Activated naive CD8-positive, alpha-beta T cell (primary cell): ENCODE data around the gene RRAS.
A peak's percentile ranks its signal among the peaks of the same experiment; 100 is the strongest.

ENCODE experiments used
- H3K27ac Mint-ChIP-seq: one replicate; pipeline ENCODE4 v1.8.0; 2021; ENCODE audit warnings: mixed read lengths
- H3K27me3 Mint-ChIP-seq: one replicate; pipeline ENCODE4 v1.8.0; 2021; ENCODE audit warnings: mixed read lengths
- H3K36me3 Mint-ChIP-seq: one replicate; pipeline ENCODE4 v1.8.0; 2021; ENCODE audit warnings: mixed read lengths
- H3K4me1 Mint-ChIP-seq: one replicate; pipeline ENCODE4 v1.8.0; 2021; ENCODE audit warnings: low read depth, mixed read lengths
- H3K4me3 Mint-ChIP-seq: one replicate; pipeline ENCODE4 v1.8.0; 2021; ENCODE audit warnings: mild to moderate bottlenecking, mixed read lengths
- H3K9me3 Mint-ChIP-seq: one replicate; pipeline ENCODE4 v1.8.0; 2021; ENCODE audit warnings: low read depth, mixed read lengths

The RRAS gene

DNA sequence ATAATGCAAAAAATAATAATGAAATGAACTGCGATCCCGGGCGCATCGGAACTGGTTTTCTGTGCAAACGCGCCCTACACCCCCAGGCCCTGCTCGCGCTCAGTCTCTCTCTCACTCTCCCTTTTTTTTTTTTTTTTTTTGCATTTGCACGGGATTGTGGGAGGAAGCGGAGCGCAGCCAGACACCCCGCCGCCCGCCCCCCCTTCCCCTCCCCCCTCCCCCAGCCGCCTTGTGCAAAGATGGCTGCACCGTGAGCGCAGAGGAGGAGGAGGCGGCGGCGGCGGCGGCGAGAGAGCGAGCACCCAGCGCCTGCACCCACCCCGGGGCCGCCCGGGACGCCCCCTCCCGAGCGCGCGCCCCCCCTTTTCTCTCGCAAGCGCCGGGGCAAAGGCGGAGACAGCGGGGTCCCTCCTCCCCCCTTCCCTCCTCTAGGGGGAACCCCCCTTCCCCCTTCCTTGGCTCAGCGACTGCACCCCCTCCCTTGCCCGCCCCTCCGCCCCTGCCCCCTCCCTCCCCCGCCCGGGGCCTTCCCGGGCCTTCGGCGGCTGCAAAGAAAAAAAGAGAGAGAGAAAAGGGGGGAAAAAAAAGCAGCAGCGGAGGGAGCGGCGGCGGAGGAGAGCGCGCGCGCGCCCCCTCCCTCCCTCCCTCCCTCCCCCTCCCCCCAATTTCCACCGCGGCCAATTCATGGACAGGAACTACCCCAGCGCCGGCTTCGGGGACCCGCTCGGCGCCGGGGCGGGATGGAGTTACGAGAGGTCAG lies 48.8 kb downstream of the RRAS start, which contains the start of gene PRR12:
Gene PRR12 (plus strand): TSS at position 212 of the 760 bp plus-strand sequence. CDS start 473 bp downstream, at position 685.
- H3K27me3 Mint-ChIP-seq: no peaks in the 10 kb centered on the region
- peak within 1 kb of the TSS; percentile 92 for H3K27ac Mint-ChIP-seq
- peak within 1 kb of the TSS; percentile 88 for H3K4me3 Mint-ChIP-seq
- peaks cover 4% of the 10 kb centered on the region for H3K36me3 Mint-ChIP-seq
- H3K9me3 Mint-ChIP-seq: no peaks in the 10 kb centered on the region
- H3K4me1 Mint-ChIP-seq: peaks cover 30% of the 10 kb centered on the region

GRCh38 chr19:49590071-49590970 lies 49.6 kb downstream of the RRAS start:
- Mint-ChIP-seq H3K4me3 (peak overlapping the region; percentile 88), H3K27ac (peak overlapping the region; percentile 92), H3K9me3 (no peaks in the 10 kb centered on the region), H3K27me3 (no peaks in the 10 kb centered on the region), H3K36me3 (peaks cover 4% of the 10 kb centered on the region), H3K4me1 (peaks cover 30% of the 10 kb centered on the region)

- peaks cover 30% of the 10 kb centered on the region for H3K4me1 Mint-ChIP-seq
- no peaks in the 10 kb centered on the region for H3K27me3 Mint-ChIP-seq
- no peak overlapping the region for H3K4me3 Mint-ChIP-seq
- H3K27ac Mint-ChIP-seq: peak overlapping the region; percentile 80
- no peaks in the 10 kb centered on the region for H3K9me3 Mint-ChIP-seq
- H3K36me3 Mint-ChIP-seq: peaks cover 4% of the 10 kb centered on the region
Observed at GRCh38 chr19:49589502-49589905, 50.4 kb downstream of the RRAS start.

DNA sequence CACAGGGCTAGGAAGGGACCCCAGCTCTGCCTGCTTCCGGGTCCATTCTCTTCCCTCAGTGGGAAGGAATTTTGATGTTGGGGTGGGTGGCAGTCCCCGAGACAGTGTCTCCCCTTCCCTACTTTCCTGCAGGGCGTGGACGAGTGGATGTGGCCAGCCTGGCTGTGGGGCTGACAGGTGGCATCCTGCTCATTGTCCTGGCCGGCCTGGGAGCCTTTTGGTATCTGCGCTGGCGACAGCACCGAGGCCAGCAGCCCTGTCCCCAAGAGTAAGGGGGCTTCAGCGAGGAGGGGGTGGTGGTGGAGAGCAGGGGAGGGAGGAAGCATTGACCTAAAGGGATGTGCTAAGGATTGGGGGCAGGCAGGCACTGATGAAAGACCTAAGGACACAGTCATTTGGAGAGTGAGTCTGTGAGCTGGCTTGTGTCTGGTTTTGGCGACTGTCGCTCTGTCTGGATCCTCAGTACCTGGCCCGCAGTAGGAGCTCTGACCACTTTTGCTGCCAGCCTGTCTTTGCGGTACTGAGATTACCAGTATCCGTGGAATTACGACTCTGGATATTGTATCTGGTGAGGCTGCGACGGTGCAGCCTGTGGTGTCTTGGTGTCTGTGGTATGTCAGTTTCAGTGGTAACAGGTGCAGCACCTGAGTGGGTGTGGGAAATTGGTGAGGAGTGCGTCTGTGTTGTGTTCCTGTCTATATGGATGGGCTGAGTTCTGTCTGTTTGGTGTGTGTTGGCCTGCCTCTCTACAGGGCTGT lies 51.4 kb downstream of the RRAS start:
- no peaks in the 10 kb centered on the region for H3K27me3 Mint-ChIP-seq
- H3K4me1 Mint-ChIP-seq: peaks cover 23% of the 10 kb centered on the region
- no peaks in the 10 kb centered on the region for H3K9me3 Mint-ChIP-seq
- H3K4me3 Mint-ChIP-seq: no peak overlapping the region
- H3K36me3 Mint-ChIP-seq: no peaks in the 10 kb centered on the region
- peak overlapping the region; percentile 4 for H3K27ac Mint-ChIP-seq

GRCh38 chr19:49587227-49587626 lies 52.7 kb downstream of the RRAS start:
- H3K27ac Mint-ChIP-seq: no peak overlapping the region
- H3K27me3 Mint-ChIP-seq: no peaks in the 10 kb centered on the region
- peaks cover 13% of the 10 kb centered on the region for H3K4me1 Mint-ChIP-seq
- H3K4me3 Mint-ChIP-seq: no peak overlapping the region
- H3K36me3 Mint-ChIP-seq: no peaks in the 10 kb centered on the region
- no peaks in the 10 kb centered on the region for H3K9me3 Mint-ChIP-seq
